Adipocyte (in vitro differentiated cells): ENCODE results near the gene TMEM138.
A peak's percentile ranks its signal among the peaks of the same experiment; 100 is the strongest.

Source experiments
- DNase-seq: peaks from one replicate; pipeline ENCODE4 v3.0.0-alpha.2; 2015; ENCODE audit warnings: low read depth
- H3K27me3 ChIP-seq: replicated peaks from 2 replicates; pipeline ENCODE4 v1.7.0; 2013; ENCODE audit warnings: mild to moderate bottlenecking, low read length, moderate library complexity; ENCODE audit not compliant: control insufficient read depth, insufficient read depth
- H3K36me3 ChIP-seq: 2 replicates; pipeline ENCODE4 v1.7.0; 2013; ENCODE audit warnings: low read length, mild to moderate bottlenecking, moderate library complexity; ENCODE audit not compliant: control insufficient read depth, insufficient read depth, severe bottlenecking
- H3K4me1 ChIP-seq: 2 replicates; pipeline ENCODE4 v1.7.0; 2013; ENCODE audit warnings: mild to moderate bottlenecking, low read length, moderate library complexity; ENCODE audit not compliant: control insufficient read depth, insufficient read depth
- H3K4me3 ChIP-seq: 2 replicates; pipeline ENCODE4 v1.7.0; 2013; ENCODE audit warnings: mild to moderate bottlenecking, low read length, moderate library complexity
- H3K9ac ChIP-seq: 2 replicates; pipeline ENCODE4 v1.7.0; 2013; ENCODE audit warnings: mild to moderate bottlenecking, low read length, moderate library complexity
- H3K9me3 ChIP-seq: 2 replicates; pipeline ENCODE4 v1.7.0; 2013; ENCODE audit warnings: mild to moderate bottlenecking, low read length, moderate library complexity; ENCODE audit not compliant: control insufficient read depth

The TMEM138 gene

GRCh38 chr11:61401173-61401572, 39.0 kb downstream of the TMEM138 start:
- H3K27me3 ChIP-seq = no peaks in the 10 kb centered on the region
- DNase-seq = no peak
- no peak overlapping the region for H3K9ac ChIP-seq
- H3K4me1 ChIP-seq = no peaks in the 10 kb centered on the region
- peaks cover 66% of the 10 kb centered on the region for H3K36me3 ChIP-seq
- no peak overlapping the region for H3K4me3 ChIP-seq
- no peaks in the 10 kb centered on the region for H3K9me3 ChIP-seq

DNA sequence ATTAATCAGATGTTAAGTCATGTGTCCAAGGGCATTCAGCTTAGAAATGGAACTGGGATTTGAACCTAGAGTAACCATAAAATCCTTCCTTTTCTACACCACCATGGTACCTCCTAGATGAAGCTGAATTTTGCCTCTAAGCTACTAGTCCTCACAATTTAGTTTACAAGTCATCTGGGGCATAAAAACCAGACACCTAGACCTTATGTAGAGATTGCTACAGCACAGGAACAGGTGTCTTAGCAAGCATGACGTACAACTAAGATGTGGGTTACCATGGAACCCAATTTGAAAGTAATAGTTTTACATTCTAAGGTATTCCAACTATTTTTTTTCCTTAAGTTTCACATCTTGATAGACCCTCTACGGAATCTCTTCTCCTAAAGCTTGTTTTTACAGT, 39.4 kb downstream of the TMEM138 start:
- Histone ChIP-seq H3K4me3 (no peak overlapping the region), H3K9ac (no peak overlapping the region), H3K36me3 (peaks cover 70% of the 10 kb centered on the region), H3K9me3 (no peaks in the 10 kb centered on the region), H3K27me3 (no peaks in the 10 kb centered on the region), H3K4me1 (no peaks in the 10 kb centered on the region)
- no peak for DNase-seq

- H3K9me3 ChIP-seq = no peaks in the 10 kb centered on the region
- no peak overlapping the region for H3K9ac ChIP-seq
- H3K4me1 ChIP-seq = no peaks in the 10 kb centered on the region
- no peaks in the 10 kb centered on the region for H3K27me3 ChIP-seq
- peaks cover 78% of the 10 kb centered on the region for H3K36me3 ChIP-seq
- H3K4me3 ChIP-seq = no peak overlapping the region
- no peak for DNase-seq
These were observed 41.5 kb downstream of the TMEM138 start for GRCh38 chr11:61403658-61404057.

- no peak overlapping the region for H3K9ac ChIP-seq
- peaks cover 77% of the 10 kb centered on the region for H3K36me3 ChIP-seq
- H3K9me3 ChIP-seq = no peaks in the 10 kb centered on the region
- no peak overlapping the region for H3K4me3 ChIP-seq
- H3K4me1 ChIP-seq = no peaks in the 10 kb centered on the region
- no peak for DNase-seq
- H3K27me3 ChIP-seq = no peaks in the 10 kb centered on the region
These were observed 41.9 kb downstream of the TMEM138 start for GRCh38 chr11:61404103-61404502.

DNA sequence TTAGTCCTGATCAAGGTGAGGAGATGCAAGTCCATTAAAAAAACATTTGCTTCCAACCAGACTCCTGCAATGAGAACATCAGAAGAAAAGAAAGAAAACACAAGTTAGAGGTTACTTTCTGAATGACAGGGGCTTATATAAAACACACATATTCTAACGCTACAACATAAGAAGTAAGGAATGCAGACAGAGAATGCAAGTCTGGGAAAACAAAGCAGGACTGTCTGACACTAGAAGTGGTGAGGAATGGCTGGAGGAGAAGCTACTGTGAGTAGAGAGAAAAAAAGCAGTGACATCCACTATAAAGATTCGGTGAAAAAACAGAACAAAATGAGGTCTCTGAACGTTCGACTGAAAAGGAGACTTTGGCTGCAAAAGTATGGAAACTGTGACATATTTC, 42.5 kb downstream of the TMEM138 start:
- no peak overlapping the region for H3K9ac ChIP-seq
- H3K4me3 ChIP-seq = no peak overlapping the region
- no peaks in the 10 kb centered on the region for H3K27me3 ChIP-seq
- H3K4me1 ChIP-seq = no peaks in the 10 kb centered on the region
- peaks cover 81% of the 10 kb centered on the region for H3K36me3 ChIP-seq
- H3K9me3 ChIP-seq = no peaks in the 10 kb centered on the region
- DNase-seq = no peak

DNA sequence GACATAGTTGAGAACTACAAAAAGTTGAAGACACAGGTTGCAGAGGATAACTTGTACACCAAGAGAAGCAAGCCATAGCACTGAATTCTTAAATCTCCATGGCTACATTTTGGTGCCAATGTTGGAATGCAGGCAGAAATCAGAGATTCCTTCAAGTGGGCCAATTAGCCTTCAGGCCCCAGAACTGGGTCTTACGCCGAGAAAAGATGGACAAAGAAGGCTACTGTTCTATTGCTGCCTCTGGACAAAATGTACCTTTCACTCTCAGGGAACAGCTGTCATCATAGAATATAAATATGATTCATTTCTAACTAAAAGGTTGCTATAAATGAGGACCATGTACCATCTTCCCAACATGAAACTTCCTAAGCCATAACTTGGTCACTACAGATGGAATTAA, 43.9 kb downstream of the TMEM138 start:
- no peaks in the 10 kb centered on the region for H3K27me3 ChIP-seq
- H3K9me3 ChIP-seq = no peaks in the 10 kb centered on the region
- H3K4me3 ChIP-seq = no peak overlapping the region
- no peaks in the 10 kb centered on the region for H3K4me1 ChIP-seq
- peaks cover 90% of the 10 kb centered on the region for H3K36me3 ChIP-seq
- no peak overlapping the region for H3K9ac ChIP-seq
- no peak for DNase-seq

DNA sequence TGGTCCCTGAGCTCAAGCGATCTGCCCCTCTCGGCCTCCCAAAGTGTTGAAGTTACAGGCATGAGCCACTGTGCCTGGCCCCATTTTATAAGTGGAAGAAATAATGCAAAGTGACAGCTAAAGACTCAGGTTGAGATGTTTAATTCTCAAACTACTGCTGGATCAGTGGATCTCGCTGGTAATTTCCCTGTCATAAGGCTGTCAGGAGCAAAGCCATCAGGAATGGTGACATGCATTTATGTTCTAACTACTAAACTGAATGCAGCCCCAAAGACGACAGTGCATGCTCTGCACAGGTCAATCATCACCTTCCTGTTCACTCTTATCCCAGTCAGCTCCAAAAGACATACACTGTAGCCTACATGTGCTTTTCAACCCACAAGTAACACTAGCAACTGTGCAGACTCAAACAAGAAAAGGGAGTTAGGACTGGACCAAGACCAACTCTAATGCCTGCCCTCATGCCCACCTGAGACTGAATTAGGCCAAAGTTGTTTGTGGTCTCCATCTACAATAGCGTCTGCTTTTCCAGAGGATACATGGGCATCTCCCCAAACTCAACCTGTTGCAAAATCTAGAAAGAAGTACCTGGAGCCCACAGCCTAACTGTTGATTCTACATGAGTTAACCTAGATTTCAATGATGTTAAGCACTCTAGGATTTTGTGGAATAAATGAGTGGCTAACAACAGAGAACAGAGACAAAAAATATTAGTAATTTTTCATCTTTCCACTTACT, 45.0 kb downstream of the TMEM138 start:
- Histone ChIP-seq H3K36me3 (peaks cover 95% of the 10 kb centered on the region), H3K4me1 (no peaks in the 10 kb centered on the region), H3K9ac (no peak overlapping the region), H3K4me3 (no peak overlapping the region), H3K27me3 (no peaks in the 10 kb centered on the region), H3K9me3 (no peaks in the 10 kb centered on the region)
- DNase-seq = no peak

DNA sequence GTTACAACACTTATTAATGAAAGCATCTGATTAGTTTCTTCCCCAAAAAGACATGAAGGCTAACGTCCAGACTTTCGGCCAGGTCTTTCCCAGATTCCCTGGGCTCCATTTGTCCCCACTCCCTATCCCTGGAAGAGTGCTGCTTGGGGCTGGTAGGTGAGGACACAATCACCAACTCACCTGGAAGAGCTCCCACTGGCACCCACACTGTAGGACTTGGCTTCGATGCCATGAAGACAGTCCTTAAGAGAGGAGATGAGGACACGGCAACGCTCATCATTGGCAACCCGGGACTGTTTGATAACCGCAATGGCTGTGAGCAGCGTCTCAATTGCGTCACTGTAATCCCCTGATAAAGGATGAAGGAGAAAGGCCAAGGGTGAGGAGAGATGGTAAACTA, 49.4 kb downstream of the TMEM138 start:
- no peak overlapping the region for H3K9ac ChIP-seq
- peaks cover 18% of the 10 kb centered on the region for H3K4me1 ChIP-seq
- no peaks in the 10 kb centered on the region for H3K9me3 ChIP-seq
- H3K36me3 ChIP-seq = peaks cover 90% of the 10 kb centered on the region
- H3K4me3 ChIP-seq = no peak overlapping the region
- no peak for DNase-seq
- H3K27me3 ChIP-seq = no peaks in the 10 kb centered on the region

DNA sequence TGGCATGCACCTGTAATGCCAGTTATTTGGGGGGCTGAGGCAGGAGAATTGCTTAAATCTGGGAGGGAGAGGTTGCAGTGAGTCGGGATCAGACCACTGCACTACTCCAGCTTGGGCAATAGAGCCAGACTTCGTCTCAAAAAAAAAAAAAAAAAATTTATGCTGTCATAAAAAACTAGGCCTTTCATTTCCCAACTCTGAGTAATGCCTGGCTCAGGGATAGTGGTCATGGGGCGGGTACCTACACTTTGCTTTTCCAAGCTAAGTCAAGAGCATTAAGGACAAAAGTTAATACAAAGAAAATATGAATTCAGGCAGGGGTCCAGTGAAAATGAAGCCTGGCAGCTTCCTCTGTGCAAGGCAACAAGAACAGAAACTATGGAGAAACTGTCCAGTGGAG, 51.3 kb downstream of the TMEM138 start:
- Histone ChIP-seq H3K9me3 (no peaks in the 10 kb centered on the region), H3K4me3 (no peak overlapping the region), H3K36me3 (peaks cover 89% of the 10 kb centered on the region), H3K9ac (peak overlapping the region; percentile 19), H3K27me3 (no peaks in the 10 kb centered on the region), H3K4me1 (peaks cover 35% of the 10 kb centered on the region)
- peak; percentile 63 for DNase-seq

- Histone ChIP-seq H3K4me3 (no peak overlapping the region), H3K4me1 (peaks cover 38% of the 10 kb centered on the region), H3K9me3 (no peaks in the 10 kb centered on the region), H3K36me3 (peaks cover 91% of the 10 kb centered on the region), H3K9ac (peak overlapping the region; percentile 9), H3K27me3 (no peaks in the 10 kb centered on the region)
- DNase-seq = no peak
These were observed 52.4 kb downstream of the TMEM138 start for GRCh38 chr11:61414547-61414946.

DNA sequence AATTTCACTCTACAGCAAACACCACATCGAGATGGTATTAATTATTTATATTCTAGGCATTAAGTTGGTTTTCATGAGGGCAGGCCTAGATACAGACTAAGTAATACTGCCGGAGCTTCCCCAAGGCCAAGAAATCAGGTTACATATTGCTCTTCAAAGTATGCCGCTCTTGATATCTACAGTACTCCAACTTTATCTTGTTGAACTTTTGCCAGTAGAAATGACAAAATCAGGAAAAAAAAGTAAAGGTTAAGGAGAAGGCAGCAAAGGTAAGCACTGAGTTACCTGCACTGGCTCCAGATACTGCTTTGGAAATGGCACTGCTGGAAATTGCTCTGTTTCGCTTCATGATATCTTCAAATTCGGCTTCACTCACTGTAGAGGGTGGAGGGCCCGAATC, 53.2 kb downstream of the TMEM138 start:
- Histone ChIP-seq H3K4me3 (no peak overlapping the region), H3K9ac (no peak overlapping the region), H3K27me3 (no peaks in the 10 kb centered on the region), H3K9me3 (no peaks in the 10 kb centered on the region), H3K36me3 (peaks cover 91% of the 10 kb centered on the region), H3K4me1 (peaks cover 38% of the 10 kb centered on the region)
- DNase-seq = no peak

- DNase-seq = no peak
- no peak overlapping the region for H3K4me3 ChIP-seq
- H3K4me1 ChIP-seq = peaks cover 38% of the 10 kb centered on the region
- H3K9me3 ChIP-seq = no peaks in the 10 kb centered on the region
- peaks cover 91% of the 10 kb centered on the region for H3K36me3 ChIP-seq
- H3K27me3 ChIP-seq = no peaks in the 10 kb centered on the region
- H3K9ac ChIP-seq = no peak overlapping the region
These were observed 54.8 kb downstream of the TMEM138 start for GRCh38 chr11:61416941-61417340.
